Tibial nerve (tissue), 4 donors: Measurements from ENCODE around the gene GPR89A.
"Not testable (repeated sequence)": the region's sequence is repeated elsewhere in the genome, so short reads cannot be mapped to it uniquely, and the experiment has no call there.

Source experiments
- CTCF ChIP-seq, 5 experiments: fragments of 200-600 bp in 3 of 5; fragments of 450-650 bp in 2 of 5; sonication (generic) in 3 of 5; IDR thresholded peaks; one replicate each; pipeline ENCODE4 v1.5.1; 2016 to 2019; ENCODE audit warnings: antibody characterized with exemption in 5 of 5, mild to moderate bottlenecking in 3 of 5, moderate library complexity in 2 of 5
- EP300 ChIP-seq, 2 donors: sonication (generic); formaldehyde crosslinking; IDR thresholded peaks; one replicate each; pipeline ENCODE4 v1.6.1; 2017; ENCODE audit warnings: antibody characterized with exemption in 2 of 2, mild to moderate bottlenecking in 1 of 2
- POLR2A ChIP-seq, 2 donors: fragments of 450-650 bp; IDR thresholded peaks; one replicate each; pipeline ENCODE4 v1.6.1; 2017; ENCODE audit warnings: antibody characterized with exemption in 2 of 2, mild to moderate bottlenecking in 2 of 2, moderate library complexity in 2 of 2

- TF ChIP-seq CTCF, POLR2A, EP300 (IDR thresholded peaks at IDR 0.05): not testable (repeated sequence)
Measured at GRCh38 chr1:145595421-145595820, 12.4 kb upstream of the GPR89A start.
